ENCODE results near the gene PCYT1A.

- no peak for TF ChIP-seq CSDC2 (CRISPR knock-in tag; IDR thresholded peaks at IDR 0.05)
- no peak for TF ChIP-seq ZFP3 (CRISPR knock-in tag; IDR thresholded peaks at IDR 0.05)
- no peak for TF ChIP-seq PATZ1 (CRISPR knock-in tag; IDR thresholded peaks at IDR 0.05; ENCODE audit: borderline replicate concordance)
- TF ChIP-seq ZNF565 (CRISPR knock-in tag; conservative IDR thresholded peaks at IDR 0.05; ENCODE audit: low read depth) = no peak
- no peak for TF ChIP-seq TOX (CRISPR knock-in tag; IDR thresholded peaks at IDR 0.05; ENCODE audit: borderline replicate concordance)
- TF ChIP-seq ZFP30 (CRISPR knock-in tag; IDR thresholded peaks at IDR 0.05) = no peak
- TF ChIP-seq TSHZ2 (CRISPR knock-in tag; IDR thresholded peaks at IDR 0.05) = no peak
Observed at GRCh38 chr3:196216681-196217211, 70.8 kb downstream of the PCYT1A start.

Data from SK-N-SH treated with all-trans-retinoic acid at 6 μM for 48 hours (cell line).